Measurements from ENCODE around the gene VAT1L.

The VAT1L gene

GRCh38 chr16:77781091-77781490 lies 7.3 kb upstream of the VAT1L start:
- Histone ChIP-seq H3K79me1 (replicated peaks; ENCODE audit: low read length, poor library complexity, severe bottlenecking) (no peaks in the 10 kb centered on the region), H3K4ac (ENCODE audit: low read depth in 1 of 2, low read length in 2 of 2) (no peak overlapping the region), H3K14ac (ENCODE audit: low read length in 2 of 2) (no peak overlapping the region), H3K23ac (ENCODE audit: low read length in 2 of 2) (no peak overlapping the region), H3K4me1 (ENCODE audit: control insufficient read depth, insufficient read depth, low read depth, low read length) (no peaks in the 10 kb centered on the region), H3K9ac (ENCODE audit: low read length) (no peak overlapping the region), H2BK120ac (ENCODE audit: low read depth, low read length) (no peak overlapping the region), H2BK5ac (ENCODE audit: low read depth, low read length, poor library complexity, severe bottlenecking) (no peak overlapping the region), H2BK12ac (ENCODE audit: low read length in 2 of 2) (peak overlapping the region in 1 of 2 experiments; percentile 64), H3K18ac (ENCODE audit: low read depth in 1 of 2, low read length in 2 of 2) (peak overlapping the region in 1 of 2 experiments; percentile 65), H2AK5ac (ENCODE audit: low read length, severe bottlenecking) (no peak overlapping the region), H2AFZ (ENCODE audit: low read depth, low read length) (no peak overlapping the region), H4K91ac (ENCODE audit: low read length) (no peak overlapping the region), H3K4me2 (ENCODE audit: low read length, poor library complexity, severe bottlenecking) (no peak overlapping the region), H4K8ac (ENCODE audit: low read length) (no peak overlapping the region), H2BK15ac (ENCODE audit: low read depth, poor library complexity, severe bottlenecking) (no peak overlapping the region), H3K9me3 (ENCODE audit: control insufficient read depth, low read length) (no peaks in the 10 kb centered on the region), H3K4me3 (ENCODE audit: insufficient read depth in 1 of 2, low read depth in 1 of 2, low read length in 2 of 2) (no peak overlapping the region), H3K36me3 (ENCODE audit: control insufficient read depth in 1 of 2, insufficient read depth in 2 of 2, low read depth in 1 of 2, low read length in 2 of 2) (no peaks in the 10 kb centered on the region), H3K27ac (ENCODE audit: low read length, poor library complexity, severe bottlenecking) (no peak overlapping the region), H3K27me3 (ENCODE audit: control insufficient read depth in 1 of 2, insufficient read depth in 1 of 2, low read length in 2 of 2) (peaks cover 3 to 8% of the 10 kb centered on the region in 2 experiments)
- DNase-seq: peak; percentile 30

DNA sequence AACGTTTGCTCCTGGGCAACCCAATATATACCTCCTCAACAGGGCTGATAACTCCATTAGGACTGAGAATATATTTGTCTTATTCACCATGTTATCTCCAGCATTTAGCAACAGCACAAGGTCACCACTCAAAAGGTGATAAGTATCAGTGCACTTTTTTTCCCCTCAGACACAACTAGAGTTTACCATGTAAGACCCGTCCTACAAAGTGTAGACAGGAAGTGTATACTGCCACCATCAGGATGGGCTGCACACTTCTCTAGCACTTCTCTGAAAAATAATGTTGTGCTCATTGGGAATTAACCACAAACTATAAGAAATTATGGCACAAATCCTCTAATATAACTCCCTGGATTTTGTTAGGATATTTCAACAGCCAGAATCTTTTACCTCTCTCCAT lies 5.7 kb upstream of the VAT1L start:
- no peak overlapping the region for H3K4me3 ChIP-seq (ENCODE audit: insufficient read depth in 1 of 2, low read depth in 1 of 2, low read length in 2 of 2)
- DNase-seq: peak; percentile 49
- no peak overlapping the region for H3K4ac ChIP-seq (ENCODE audit: low read depth in 1 of 2, low read length in 2 of 2)
- no peak overlapping the region for H4K91ac ChIP-seq (ENCODE audit: low read length)
- H2BK15ac ChIP-seq (ENCODE audit: low read depth, poor library complexity, severe bottlenecking): no peak overlapping the region
- H2BK12ac ChIP-seq (ENCODE audit: low read length in 2 of 2): peak overlapping the region; percentile 49 to 80
- no peak overlapping the region for H4K8ac ChIP-seq (ENCODE audit: low read length)
- H3K27ac ChIP-seq (ENCODE audit: low read length, poor library complexity, severe bottlenecking): no peak overlapping the region
- no peak overlapping the region for H2AFZ ChIP-seq (ENCODE audit: low read depth, low read length)
- no peak overlapping the region for H2AK5ac ChIP-seq (ENCODE audit: low read length, severe bottlenecking)
- no peak overlapping the region for H2BK5ac ChIP-seq (ENCODE audit: low read depth, low read length, poor library complexity, severe bottlenecking)
- no peak overlapping the region for H3K4me2 ChIP-seq (ENCODE audit: low read length, poor library complexity, severe bottlenecking)
- no peak overlapping the region for H3K9ac ChIP-seq (ENCODE audit: low read length)
- H3K18ac ChIP-seq (ENCODE audit: low read depth in 1 of 2, low read length in 2 of 2): no peak overlapping the region
- no peaks in the 10 kb centered on the region for H3K4me1 ChIP-seq (ENCODE audit: control insufficient read depth, insufficient read depth, low read depth, low read length)
- H3K9me3 ChIP-seq (ENCODE audit: control insufficient read depth, low read length): no peaks in the 10 kb centered on the region
- no peaks in the 10 kb centered on the region for H3K36me3 ChIP-seq (ENCODE audit: control insufficient read depth in 1 of 2, insufficient read depth in 2 of 2, low read depth in 1 of 2, low read length in 2 of 2)
- H3K23ac ChIP-seq (ENCODE audit: low read length in 2 of 2): no peak overlapping the region
- no peak overlapping the region for H2BK120ac ChIP-seq (ENCODE audit: low read depth, low read length)
- H3K79me1 ChIP-seq (replicated peaks; ENCODE audit: low read length, poor library complexity, severe bottlenecking): no peaks in the 10 kb centered on the region
- no peak overlapping the region for H3K14ac ChIP-seq (ENCODE audit: low read length in 2 of 2)
- 38% methylated on average over 2 of the region's 2 CpGs for WGBS
- peaks cover 19 to 24% of the 10 kb centered on the region in 2 experiments for H3K27me3 ChIP-seq (ENCODE audit: control insufficient read depth in 1 of 2, insufficient read depth in 1 of 2, low read length in 2 of 2)

DNA sequence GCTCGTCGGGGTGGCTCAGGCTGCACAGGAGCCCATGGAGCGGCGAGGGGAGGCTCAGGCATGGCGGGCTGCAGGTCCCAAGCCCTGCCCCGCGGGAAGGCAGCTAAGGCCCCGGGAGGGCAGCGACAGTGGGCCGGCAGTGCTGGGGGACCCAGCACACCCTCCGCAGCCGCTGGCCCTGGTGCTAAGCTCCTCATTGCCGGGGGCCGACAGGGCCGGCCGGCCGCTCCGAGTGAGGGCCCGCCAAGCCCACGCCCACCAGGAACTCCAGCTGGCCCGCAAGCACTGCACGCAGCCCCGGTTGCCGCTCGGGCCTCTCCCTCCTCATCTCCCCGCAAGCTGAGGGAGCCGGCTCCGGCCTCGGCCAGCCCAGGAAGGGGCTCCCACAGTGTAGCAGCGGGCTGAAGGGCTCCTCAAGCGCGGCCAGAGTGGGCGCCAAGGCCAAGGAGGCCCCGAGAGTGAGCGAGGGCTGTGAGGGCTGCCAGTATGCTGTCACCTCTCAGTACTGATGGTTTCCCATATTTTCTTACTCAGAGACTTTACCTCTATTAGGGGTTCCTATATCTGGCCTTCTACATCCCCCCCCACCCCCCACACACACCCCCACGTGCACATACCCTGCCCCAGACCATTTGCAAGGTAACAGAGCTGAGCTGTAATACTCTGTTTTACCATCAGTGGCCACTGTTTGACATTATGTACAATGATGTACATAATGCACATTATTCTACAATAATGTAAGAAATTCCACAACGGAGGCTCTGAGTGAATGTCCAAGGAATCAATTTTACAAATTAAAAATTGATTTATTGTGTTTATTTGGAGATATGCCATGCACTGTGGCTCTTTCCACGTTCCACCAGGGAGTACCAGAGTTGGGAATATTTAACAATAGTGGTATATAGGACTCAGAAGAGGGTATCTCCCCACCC lies 3.7 kb upstream of the VAT1L start:
- H2BK5ac ChIP-seq (ENCODE audit: low read depth, low read length, poor library complexity, severe bottlenecking): no peak overlapping the region
- no peak overlapping the region for H3K14ac ChIP-seq (ENCODE audit: low read length in 2 of 2)
- H3K4me2 ChIP-seq (ENCODE audit: low read length, poor library complexity, severe bottlenecking): no peak overlapping the region
- no peak overlapping the region for H3K9ac ChIP-seq (ENCODE audit: low read length)
- DNase-seq: no peak
- peaks cover 36 to 40% of the 10 kb centered on the region in 2 experiments for H3K27me3 ChIP-seq (ENCODE audit: control insufficient read depth in 1 of 2, insufficient read depth in 1 of 2, low read length in 2 of 2)
- no peak overlapping the region for H2AFZ ChIP-seq (ENCODE audit: low read depth, low read length)
- H3K4me1 ChIP-seq (ENCODE audit: control insufficient read depth, insufficient read depth, low read depth, low read length): peaks cover 13% of the 10 kb centered on the region
- H3K4ac ChIP-seq (ENCODE audit: low read depth in 1 of 2, low read length in 2 of 2): no peak overlapping the region
- no peak overlapping the region for H2AK5ac ChIP-seq (ENCODE audit: low read length, severe bottlenecking)
- no peak overlapping the region for H2BK12ac ChIP-seq (ENCODE audit: low read length in 2 of 2)
- H4K91ac ChIP-seq (ENCODE audit: low read length): peak overlapping the region; percentile 46
- H2BK120ac ChIP-seq (ENCODE audit: low read depth, low read length): no peak overlapping the region
- H3K18ac ChIP-seq (ENCODE audit: low read depth in 1 of 2, low read length in 2 of 2): no peak overlapping the region
- no peaks in the 10 kb centered on the region for H3K9me3 ChIP-seq (ENCODE audit: control insufficient read depth, low read length)
- H2BK15ac ChIP-seq (ENCODE audit: low read depth, poor library complexity, severe bottlenecking): peak overlapping the region; percentile 5
- H3K27ac ChIP-seq (ENCODE audit: low read length, poor library complexity, severe bottlenecking): no peak overlapping the region
- no peaks in the 10 kb centered on the region for H3K79me1 ChIP-seq (replicated peaks; ENCODE audit: low read length, poor library complexity, severe bottlenecking)
- H3K36me3 ChIP-seq (ENCODE audit: control insufficient read depth in 1 of 2, insufficient read depth in 2 of 2, low read depth in 1 of 2, low read length in 2 of 2): no peaks in the 10 kb centered on the region
- WGBS: 93% methylated on average over 36 of the region's 38 CpGs
- peak overlapping the region; percentile 16 for H4K8ac ChIP-seq (ENCODE audit: low read length)
- no peak overlapping the region for H3K4me3 ChIP-seq (ENCODE audit: insufficient read depth in 1 of 2, low read depth in 1 of 2, low read length in 2 of 2)
- no peak overlapping the region for H3K23ac ChIP-seq (ENCODE audit: low read length in 2 of 2)

DNA sequence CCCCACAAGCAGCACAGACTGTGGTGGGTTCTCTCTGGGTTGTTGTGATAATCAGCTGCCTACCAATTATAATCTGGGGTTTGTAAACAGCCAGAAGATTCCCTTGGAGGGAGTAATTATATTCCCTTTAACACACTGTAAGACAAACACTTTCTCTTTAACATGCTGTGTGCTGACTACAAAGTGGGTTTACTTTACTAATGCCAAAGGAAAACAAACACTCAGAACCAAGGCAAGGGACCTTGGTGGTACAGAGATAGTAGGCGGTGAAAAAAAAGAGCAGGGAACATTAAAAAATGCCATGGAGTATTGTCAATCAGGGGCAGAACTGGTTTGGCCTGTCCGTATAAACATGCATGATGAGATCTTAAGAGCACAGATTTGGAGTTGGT lies 3.0 kb upstream of the VAT1L start:
- Histone ChIP-seq H3K14ac (ENCODE audit: low read length in 2 of 2) (no peak overlapping the region), H4K8ac (ENCODE audit: low read length) (no peak overlapping the region), H3K27me3 (ENCODE audit: control insufficient read depth in 1 of 2, insufficient read depth in 1 of 2, low read length in 2 of 2) (peaks cover 43 to 47% of the 10 kb centered on the region in 2 experiments), H3K36me3 (ENCODE audit: control insufficient read depth in 1 of 2, insufficient read depth in 2 of 2, low read depth in 1 of 2, low read length in 2 of 2) (no peaks in the 10 kb centered on the region), H2BK12ac (ENCODE audit: low read length in 2 of 2) (no peak overlapping the region), H2BK15ac (ENCODE audit: low read depth, poor library complexity, severe bottlenecking) (no peak overlapping the region), H3K4ac (ENCODE audit: low read depth in 1 of 2, low read length in 2 of 2) (no peak overlapping the region), H3K4me2 (ENCODE audit: low read length, poor library complexity, severe bottlenecking) (no peak overlapping the region), H3K9me3 (ENCODE audit: control insufficient read depth, low read length) (no peaks in the 10 kb centered on the region), H3K4me1 (ENCODE audit: control insufficient read depth, insufficient read depth, low read depth, low read length) (peaks cover 13% of the 10 kb centered on the region), H3K18ac (ENCODE audit: low read depth in 1 of 2, low read length in 2 of 2) (no peak overlapping the region), H3K27ac (ENCODE audit: low read length, poor library complexity, severe bottlenecking) (no peak overlapping the region), H2AK5ac (ENCODE audit: low read length, severe bottlenecking) (no peak overlapping the region), H2BK5ac (ENCODE audit: low read depth, low read length, poor library complexity, severe bottlenecking) (no peak overlapping the region), H2BK120ac (ENCODE audit: low read depth, low read length) (no peak overlapping the region), H3K79me1 (replicated peaks; ENCODE audit: low read length, poor library complexity, severe bottlenecking) (no peaks in the 10 kb centered on the region), H3K4me3 (ENCODE audit: insufficient read depth in 1 of 2, low read depth in 1 of 2, low read length in 2 of 2) (no peak overlapping the region), H2AFZ (ENCODE audit: low read depth, low read length) (no peak overlapping the region), H3K9ac (ENCODE audit: low read length) (no peak overlapping the region), H4K91ac (ENCODE audit: low read length) (no peak overlapping the region), H3K23ac (ENCODE audit: low read length in 2 of 2) (no peak overlapping the region)
- 92% methylated on average over 2 of the region's 2 CpGs for WGBS
- no peak for DNase-seq

Data from mesenchymal stem cell (in vitro differentiated cells and primary cell).